Measurements from ENCODE around the gene CAP1. TPM values are rescaled to one million over a fixed set of nuclear protein-coding genes. Genes with fewer than 3 reads are reported as not detected.

CAP1 gene
- total and polyA plus RNA-seq, 9 of the 15 experiments (the other 6 are each of a cell fraction or from before 2014, with no cell fraction given) = 230 to 658 (median 281) TPM

DNA sequence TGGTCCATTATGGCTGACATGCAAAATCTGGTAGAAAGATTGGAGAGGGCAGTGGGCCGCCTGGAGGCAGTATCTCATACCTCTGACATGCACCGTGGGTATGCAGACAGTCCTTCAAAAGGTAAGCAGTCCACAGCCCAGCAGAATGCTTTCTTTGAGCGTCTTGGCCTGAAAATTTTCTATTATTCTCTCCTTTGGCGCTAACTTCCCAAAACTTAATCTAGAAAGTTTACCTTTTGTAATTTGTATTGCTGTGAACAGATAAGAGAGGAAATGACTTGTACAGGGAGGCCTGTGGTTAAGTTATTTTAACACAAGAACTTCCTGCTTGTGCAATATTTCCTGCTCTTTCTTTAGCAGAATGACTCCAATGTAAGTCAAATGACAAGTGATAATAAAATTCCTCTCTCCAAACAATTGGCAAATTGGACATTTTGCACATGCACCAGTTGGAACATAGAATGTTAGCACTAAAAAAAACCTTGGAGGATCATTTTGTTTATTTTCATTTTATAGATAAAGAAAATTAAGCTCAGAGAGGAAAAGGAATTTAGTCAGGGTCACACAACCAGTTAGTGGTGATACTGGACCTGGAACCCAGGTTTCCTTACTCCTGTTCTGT is 18.9 kb downstream of the CAP1 start (continued):
- no peak for TF ChIP-seq KAT2B (IDR thresholded peaks at IDR 0.05; ENCODE audit: low read depth, low read length)
- TF ChIP-seq, protein P1, sequence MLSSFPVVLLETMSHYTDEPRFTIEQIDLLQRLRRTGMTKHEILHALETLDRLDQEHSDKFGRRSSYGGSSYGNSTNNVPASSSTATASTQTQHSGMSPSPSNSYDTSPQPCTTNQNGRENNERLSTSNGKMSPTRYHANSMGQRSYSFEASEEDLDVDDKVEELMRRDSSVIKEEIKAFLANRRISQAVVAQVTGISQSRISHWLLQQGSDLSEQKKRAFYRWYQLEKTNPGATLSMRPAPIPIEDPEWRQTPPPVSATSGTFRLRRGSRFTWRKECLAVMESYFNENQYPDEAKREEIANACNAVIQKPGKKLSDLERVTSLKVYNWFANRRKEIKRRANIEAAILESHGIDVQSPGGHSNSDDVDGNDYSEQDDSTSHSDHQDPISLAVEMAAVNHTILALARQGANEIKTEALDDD (IDR thresholded peaks at IDR 0.05) = peak; percentile 88
- no peak for TF ChIP-seq SMAD3 (CRISPR knock-in tag; conservative IDR thresholded peaks at IDR 0.05)
- TF ChIP-seq CHD2 (IDR thresholded peaks at IDR 0.05; ENCODE audit: low read depth, low read length) = no peak
- TF ChIP-seq, protein P2, sequence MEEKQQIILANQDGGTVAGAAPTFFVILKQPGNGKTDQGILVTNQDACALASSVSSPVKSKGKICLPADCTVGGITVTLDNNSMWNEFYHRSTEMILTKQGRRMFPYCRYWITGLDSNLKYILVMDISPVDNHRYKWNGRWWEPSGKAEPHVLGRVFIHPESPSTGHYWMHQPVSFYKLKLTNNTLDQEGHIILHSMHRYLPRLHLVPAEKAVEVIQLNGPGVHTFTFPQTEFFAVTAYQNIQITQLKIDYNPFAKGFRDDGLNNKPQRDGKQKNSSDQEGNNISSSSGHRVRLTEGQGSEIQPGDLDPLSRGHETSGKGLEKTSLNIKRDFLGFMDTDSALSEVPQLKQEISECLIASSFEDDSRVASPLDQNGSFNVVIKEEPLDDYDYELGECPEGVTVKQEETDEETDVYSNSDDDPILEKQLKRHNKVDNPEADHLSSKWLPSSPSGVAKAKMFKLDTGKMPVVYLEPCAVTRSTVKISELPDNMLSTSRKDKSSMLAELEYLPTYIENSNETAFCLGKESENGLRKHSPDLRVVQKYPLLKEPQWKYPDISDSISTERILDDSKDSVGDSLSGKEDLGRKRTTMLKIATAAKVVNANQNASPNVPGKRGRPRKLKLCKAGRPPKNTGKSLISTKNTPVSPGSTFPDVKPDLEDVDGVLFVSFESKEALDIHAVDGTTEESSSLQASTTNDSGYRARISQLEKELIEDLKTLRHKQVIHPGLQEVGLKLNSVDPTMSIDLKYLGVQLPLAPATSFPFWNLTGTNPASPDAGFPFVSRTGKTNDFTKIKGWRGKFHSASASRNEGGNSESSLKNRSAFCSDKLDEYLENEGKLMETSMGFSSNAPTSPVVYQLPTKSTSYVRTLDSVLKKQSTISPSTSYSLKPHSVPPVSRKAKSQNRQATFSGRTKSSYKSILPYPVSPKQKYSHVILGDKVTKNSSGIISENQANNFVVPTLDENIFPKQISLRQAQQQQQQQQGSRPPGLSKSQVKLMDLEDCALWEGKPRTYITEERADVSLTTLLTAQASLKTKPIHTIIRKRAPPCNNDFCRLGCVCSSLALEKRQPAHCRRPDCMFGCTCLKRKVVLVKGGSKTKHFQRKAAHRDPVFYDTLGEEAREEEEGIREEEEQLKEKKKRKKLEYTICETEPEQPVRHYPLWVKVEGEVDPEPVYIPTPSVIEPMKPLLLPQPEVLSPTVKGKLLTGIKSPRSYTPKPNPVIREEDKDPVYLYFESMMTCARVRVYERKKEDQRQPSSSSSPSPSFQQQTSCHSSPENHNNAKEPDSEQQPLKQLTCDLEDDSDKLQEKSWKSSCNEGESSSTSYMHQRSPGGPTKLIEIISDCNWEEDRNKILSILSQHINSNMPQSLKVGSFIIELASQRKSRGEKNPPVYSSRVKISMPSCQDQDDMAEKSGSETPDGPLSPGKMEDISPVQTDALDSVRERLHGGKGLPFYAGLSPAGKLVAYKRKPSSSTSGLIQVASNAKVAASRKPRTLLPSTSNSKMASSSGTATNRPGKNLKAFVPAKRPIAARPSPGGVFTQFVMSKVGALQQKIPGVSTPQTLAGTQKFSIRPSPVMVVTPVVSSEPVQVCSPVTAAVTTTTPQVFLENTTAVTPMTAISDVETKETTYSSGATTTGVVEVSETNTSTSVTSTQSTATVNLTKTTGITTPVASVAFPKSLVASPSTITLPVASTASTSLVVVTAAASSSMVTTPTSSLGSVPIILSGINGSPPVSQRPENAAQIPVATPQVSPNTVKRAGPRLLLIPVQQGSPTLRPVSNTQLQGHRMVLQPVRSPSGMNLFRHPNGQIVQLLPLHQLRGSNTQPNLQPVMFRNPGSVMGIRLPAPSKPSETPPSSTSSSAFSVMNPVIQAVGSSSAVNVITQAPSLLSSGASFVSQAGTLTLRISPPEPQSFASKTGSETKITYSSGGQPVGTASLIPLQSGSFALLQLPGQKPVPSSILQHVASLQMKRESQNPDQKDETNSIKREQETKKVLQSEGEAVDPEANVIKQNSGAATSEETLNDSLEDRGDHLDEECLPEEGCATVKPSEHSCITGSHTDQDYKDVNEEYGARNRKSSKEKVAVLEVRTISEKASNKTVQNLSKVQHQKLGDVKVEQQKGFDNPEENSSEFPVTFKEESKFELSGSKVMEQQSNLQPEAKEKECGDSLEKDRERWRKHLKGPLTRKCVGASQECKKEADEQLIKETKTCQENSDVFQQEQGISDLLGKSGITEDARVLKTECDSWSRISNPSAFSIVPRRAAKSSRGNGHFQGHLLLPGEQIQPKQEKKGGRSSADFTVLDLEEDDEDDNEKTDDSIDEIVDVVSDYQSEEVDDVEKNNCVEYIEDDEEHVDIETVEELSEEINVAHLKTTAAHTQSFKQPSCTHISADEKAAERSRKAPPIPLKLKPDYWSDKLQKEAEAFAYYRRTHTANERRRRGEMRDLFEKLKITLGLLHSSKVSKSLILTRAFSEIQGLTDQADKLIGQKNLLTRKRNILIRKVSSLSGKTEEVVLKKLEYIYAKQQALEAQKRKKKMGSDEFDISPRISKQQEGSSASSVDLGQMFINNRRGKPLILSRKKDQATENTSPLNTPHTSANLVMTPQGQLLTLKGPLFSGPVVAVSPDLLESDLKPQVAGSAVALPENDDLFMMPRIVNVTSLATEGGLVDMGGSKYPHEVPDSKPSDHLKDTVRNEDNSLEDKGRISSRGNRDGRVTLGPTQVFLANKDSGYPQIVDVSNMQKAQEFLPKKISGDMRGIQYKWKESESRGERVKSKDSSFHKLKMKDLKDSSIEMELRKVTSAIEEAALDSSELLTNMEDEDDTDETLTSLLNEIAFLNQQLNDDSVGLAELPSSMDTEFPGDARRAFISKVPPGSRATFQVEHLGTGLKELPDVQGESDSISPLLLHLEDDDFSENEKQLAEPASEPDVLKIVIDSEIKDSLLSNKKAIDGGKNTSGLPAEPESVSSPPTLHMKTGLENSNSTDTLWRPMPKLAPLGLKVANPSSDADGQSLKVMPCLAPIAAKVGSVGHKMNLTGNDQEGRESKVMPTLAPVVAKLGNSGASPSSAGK (IDR thresholded peaks at IDR 0.05) = no peak
- TF ChIP-seq HDAC8 (tag; IDR thresholded peaks at IDR 0.05) = no peak
- TF ChIP-seq CEBPG (CRISPR knock-in tag; IDR thresholded peaks at IDR 0.05) = peak; percentile 87; the same call in 1 of the 2 replicates
- TF ChIP-seq CEBPG (tag; conservative IDR thresholded peaks at IDR 0.05 in 1 of 2, IDR thresholded peaks at IDR 0.05 in 1 of 2) = peak; percentile 95 to 96
- TF ChIP-seq, protein P3, sequence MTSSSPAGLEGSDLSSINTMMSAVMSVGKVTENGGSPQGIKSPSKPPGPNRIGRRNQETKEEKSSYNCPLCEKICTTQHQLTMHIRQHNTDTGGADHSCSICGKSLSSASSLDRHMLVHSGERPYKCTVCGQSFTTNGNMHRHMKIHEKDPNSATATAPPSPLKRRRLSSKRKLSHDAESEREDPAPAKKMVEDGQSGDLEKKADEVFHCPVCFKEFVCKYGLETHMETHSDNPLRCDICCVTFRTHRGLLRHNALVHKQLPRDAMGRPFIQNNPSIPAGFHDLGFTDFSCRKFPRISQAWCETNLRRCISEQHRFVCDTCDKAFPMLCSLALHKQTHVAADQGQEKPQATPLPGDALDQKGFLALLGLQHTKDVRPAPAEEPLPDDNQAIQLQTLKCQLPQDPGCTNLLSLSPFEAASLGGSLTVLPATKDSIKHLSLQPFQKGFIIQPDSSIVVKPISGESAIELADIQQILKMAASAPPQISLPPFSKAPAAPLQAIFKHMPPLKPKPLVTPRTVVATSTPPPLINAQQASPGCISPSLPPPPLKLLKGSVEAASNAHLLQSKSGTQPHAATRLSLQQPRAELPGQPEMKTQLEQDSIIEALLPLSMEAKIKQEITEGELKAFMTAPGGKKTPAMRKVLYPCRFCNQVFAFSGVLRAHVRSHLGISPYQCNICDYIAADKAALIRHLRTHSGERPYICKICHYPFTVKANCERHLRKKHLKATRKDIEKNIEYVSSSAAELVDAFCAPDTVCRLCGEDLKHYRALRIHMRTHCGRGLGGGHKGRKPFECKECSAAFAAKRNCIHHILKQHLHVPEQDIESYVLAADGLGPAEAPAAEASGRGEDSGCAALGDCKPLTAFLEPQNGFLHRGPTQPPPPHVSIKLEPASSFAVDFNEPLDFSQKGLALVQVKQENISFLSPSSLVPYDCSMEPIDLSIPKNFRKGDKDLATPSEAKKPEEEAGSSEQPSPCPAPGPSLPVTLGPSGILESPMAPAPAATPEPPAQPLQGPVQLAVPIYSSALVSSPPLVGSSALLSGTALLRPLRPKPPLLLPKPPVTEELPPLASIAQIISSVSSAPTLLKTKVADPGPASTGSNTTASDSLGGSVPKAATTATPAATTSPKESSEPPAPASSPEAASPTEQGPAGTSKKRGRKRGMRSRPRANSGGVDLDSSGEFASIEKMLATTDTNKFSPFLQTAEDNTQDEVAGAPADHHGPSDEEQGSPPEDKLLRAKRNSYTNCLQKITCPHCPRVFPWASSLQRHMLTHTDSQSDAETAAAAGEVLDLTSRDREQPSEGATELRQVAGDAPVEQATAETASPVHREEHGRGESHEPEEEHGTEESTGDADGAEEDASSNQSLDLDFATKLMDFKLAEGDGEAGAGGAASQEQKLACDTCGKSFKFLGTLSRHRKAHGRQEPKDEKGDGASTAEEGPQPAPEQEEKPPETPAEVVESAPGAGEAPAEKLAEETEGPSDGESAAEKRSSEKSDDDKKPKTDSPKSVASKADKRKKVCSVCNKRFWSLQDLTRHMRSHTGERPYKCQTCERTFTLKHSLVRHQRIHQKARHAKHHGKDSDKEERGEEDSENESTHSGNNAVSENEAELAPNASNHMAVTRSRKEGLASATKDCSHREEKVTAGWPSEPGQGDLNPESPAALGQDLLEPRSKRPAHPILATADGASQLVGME (CRISPR knock-in tag; IDR thresholded peaks at IDR 0.05) = no peak
